ENCODE results near the gene PGD.

Gene PGD

DNA sequence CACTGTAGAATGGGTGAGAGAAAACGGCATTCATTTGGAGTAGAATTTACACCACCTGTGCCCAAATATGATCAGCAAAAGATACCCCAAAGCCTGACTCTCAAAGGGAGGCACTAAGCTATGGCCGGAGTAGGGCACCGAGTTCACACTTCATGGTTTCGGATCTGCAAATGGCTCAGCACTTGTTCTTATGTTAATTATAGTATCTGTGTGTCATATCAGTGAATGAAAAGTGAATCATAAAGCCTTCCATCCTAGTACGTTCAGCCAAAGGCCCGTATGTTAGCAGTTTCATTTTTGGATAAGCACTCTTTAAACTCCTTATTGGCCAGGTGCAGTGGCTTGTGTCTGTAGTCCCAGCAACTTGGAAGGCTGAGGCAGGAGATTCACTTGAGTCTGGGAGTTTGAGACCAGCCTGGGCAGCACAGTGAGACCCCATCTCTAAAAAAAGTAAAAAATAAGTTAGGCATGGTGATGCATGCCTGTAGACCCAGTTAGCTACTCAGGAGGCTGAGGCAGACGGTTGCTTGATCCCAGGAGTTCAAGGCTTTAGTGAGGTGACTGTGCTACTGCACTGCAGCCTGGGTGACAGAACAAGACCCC, 46.0 kb downstream of the PGD start:
- DNase-seq (ENCODE audit: low spot score) = no peak
- no peak for TF ChIP-seq CTCF (IDR thresholded peaks at IDR 0.05; ENCODE audit: borderline replicate concordance, control extremely low read depth, extremely low read depth, insufficient read depth, missing control alignments)
- in situ Hi-C loops (cut with MboI; ENCODE audit: low sequenced_read_pairs, unreplicated experiment) = no loop called here

- DNase-seq (ENCODE audit: low spot score) = no peak
- TF ChIP-seq CTCF (IDR thresholded peaks at IDR 0.05; ENCODE audit: borderline replicate concordance, control extremely low read depth, extremely low read depth, insufficient read depth, missing control alignments) = no peak
- in situ Hi-C loops (cut with MboI; ENCODE audit: low sequenced_read_pairs, unreplicated experiment) = no loop called here
Observed at GRCh38 chr1:10446790-10447422, 48.0 kb downstream of the PGD start.

GRCh38 chr1:10449751-10450150, 50.9 kb downstream of the PGD start, which contains the start of gene CORT:
CORT (plus strand) TSS chr1:10450031; CDS start chr1:10450224, 193 bp downstream.
- in situ Hi-C loops (cut with MboI; ENCODE audit: low sequenced_read_pairs, unreplicated experiment) = no loop called here
- TF ChIP-seq CTCF (IDR thresholded peaks at IDR 0.05; ENCODE audit: borderline replicate concordance, control extremely low read depth, extremely low read depth, insufficient read depth, missing control alignments) = no peak
- DNase-seq (ENCODE audit: low spot score) = no peak

- in situ Hi-C loops (cut with MboI; ENCODE audit: low sequenced_read_pairs, unreplicated experiment) = no loop called here
- no peak for DNase-seq (ENCODE audit: low spot score)
- no peak for TF ChIP-seq CTCF (IDR thresholded peaks at IDR 0.05; ENCODE audit: borderline replicate concordance, control extremely low read depth, extremely low read depth, insufficient read depth, missing control alignments)
Observed at GRCh38 chr1:10450156-10450814, 51.4 kb downstream of the PGD start.

DNA sequence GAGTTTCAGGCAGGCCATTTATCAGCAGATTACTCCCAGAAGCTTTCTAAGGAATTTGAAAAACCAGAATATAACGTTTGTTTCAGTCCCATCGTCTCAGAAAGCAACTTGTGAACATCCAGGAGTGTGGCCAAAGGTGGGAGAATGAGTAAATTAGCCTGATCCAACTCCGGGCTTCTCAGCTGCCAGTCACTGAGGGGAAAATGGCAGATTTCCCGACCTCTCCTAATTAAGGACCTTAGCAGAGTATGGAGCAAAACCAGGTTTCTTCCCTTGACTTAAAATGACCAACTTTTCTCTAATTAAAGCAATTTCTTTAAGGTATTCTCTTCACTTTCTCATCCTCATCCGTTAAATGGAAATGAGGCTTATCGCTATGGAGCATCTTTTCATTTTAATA, 52.0 kb downstream of the PGD start:
- DNase-seq (ENCODE audit: low spot score) = no peak
- no peak for TF ChIP-seq CTCF (IDR thresholded peaks at IDR 0.05; ENCODE audit: borderline replicate concordance, control extremely low read depth, extremely low read depth, insufficient read depth, missing control alignments)
- in situ Hi-C loops (cut with MboI; ENCODE audit: low sequenced_read_pairs, unreplicated experiment) = no loop called here

- DNase-seq (ENCODE audit: low spot score) = no peak
- in situ Hi-C loops (cut with MboI; ENCODE audit: low sequenced_read_pairs, unreplicated experiment) = no loop called here
- no peak for TF ChIP-seq CTCF (IDR thresholded peaks at IDR 0.05; ENCODE audit: borderline replicate concordance, control extremely low read depth, extremely low read depth, insufficient read depth, missing control alignments)
Observed at GRCh38 chr1:10451287-10451686, 52.4 kb downstream of the PGD start.
